AG10803 (cell line): ENCODE data around the gene IQCK.

ENCODE experiments used
- DNase-seq: peaks from one replicate; pipeline ENCODE4 v3.0.0; 2010; ENCODE audit warnings: low read depth
- H3K4me3 ChIP-seq: 2 replicates; pipeline ENCODE4 v1.5.1; 2011; ENCODE audit warnings: mild to moderate bottlenecking, low read length, control low read depth
- TF ChIP-seq, protein P1 (sequence below): conservative IDR thresholded peaks from 2 replicates; pipeline ENCODE4 v1.5.1; 2011; ENCODE audit warnings: mild to moderate bottlenecking, low read length, control low read depth, inconsistent platforms

Gene IQCK

GRCh38 chr16:19741354-19741753, 23.3 kb downstream of the IQCK start:
- TF ChIP-seq, protein P1, sequence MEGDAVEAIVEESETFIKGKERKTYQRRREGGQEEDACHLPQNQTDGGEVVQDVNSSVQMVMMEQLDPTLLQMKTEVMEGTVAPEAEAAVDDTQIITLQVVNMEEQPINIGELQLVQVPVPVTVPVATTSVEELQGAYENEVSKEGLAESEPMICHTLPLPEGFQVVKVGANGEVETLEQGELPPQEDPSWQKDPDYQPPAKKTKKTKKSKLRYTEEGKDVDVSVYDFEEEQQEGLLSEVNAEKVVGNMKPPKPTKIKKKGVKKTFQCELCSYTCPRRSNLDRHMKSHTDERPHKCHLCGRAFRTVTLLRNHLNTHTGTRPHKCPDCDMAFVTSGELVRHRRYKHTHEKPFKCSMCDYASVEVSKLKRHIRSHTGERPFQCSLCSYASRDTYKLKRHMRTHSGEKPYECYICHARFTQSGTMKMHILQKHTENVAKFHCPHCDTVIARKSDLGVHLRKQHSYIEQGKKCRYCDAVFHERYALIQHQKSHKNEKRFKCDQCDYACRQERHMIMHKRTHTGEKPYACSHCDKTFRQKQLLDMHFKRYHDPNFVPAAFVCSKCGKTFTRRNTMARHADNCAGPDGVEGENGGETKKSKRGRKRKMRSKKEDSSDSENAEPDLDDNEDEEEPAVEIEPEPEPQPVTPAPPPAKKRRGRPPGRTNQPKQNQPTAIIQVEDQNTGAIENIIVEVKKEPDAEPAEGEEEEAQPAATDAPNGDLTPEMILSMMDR = no peak
- no peak overlapping the region for H3K4me3 ChIP-seq
- no peak for DNase-seq

DNA sequence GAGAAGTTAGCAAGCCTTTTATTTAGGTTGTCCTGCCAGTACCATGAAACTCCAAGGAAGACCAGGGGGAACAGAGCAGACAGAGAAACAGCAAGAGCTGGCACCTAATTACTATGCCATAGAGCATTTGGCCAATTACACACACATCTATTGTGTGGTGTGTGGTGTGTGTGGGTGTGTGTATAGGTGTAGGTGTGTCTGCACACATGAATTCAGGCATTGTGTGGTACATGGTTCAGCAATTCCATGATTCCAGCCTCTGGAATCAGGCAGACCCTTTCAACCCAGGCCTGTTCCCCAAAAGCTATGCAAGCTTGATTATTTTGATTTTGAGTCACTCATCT, 25.7 kb downstream of the IQCK start:
- TF ChIP-seq, protein P1 = no peak
- no peak overlapping the region for H3K4me3 ChIP-seq
- DNase-seq = no peak

- TF ChIP-seq, protein P1 = no peak
- DNase-seq = no peak
- no peak overlapping the region for H3K4me3 ChIP-seq
Observed at GRCh38 chr16:19744670-19745069, 26.6 kb downstream of the IQCK start.

DNA sequence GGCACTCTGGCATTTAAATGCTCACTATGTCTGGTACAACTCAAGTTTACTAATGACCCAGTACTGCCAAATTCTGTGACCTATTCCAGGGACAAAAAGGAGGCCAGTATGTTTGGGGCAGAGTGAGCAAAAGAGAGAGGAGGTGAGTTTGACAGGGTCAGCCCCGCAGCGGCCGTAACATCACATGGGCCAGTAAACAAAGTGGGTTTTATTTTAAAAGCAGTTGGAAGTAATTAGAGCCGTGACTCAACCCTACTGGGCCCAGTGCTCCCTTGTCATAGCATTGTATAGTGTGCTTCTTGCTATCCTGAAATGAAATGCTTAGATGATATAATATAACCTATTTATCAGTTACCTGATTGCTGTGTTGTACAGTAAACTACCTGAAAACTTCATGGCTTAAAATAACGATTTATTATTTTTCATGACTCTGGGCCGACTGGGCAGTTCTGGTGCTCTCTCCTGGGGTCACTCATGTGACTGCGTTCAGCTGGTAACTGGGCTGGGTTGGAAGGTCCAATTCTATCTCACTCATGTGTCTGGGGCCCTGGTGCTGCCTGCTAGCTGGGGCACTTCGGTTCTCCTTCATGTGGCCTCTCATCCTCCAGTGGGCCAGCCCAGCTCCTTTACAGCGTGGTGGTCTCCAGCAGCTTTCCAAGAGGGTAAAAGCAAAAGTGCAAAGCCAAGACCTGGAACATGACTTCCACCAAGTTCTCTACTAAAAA, 27.4 kb downstream of the IQCK start:
- TF ChIP-seq, protein P1 = no peak
- H3K4me3 ChIP-seq = no peak overlapping the region
- DNase-seq = peak; percentile 18

DNA sequence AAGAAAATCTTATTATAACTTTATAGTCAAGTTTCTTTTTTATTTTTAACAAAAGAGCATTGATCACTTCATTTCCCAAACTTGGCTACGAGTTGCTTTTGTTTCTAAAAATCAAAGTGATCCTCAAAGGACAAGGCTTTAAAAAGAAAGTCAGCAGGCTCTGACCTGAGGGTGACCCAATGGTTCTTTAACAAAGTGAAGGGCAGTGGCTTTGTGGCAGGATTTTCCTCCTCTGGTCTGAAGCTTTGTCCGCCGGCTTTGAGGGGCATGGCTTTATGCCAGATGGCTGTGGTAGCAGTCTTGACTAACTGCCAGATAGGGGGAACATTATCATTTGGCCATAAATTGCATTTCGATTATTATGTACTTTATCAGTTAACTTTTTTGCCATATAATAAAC, 28.5 kb downstream of the IQCK start:
- TF ChIP-seq, protein P1 = no peak

DNA sequence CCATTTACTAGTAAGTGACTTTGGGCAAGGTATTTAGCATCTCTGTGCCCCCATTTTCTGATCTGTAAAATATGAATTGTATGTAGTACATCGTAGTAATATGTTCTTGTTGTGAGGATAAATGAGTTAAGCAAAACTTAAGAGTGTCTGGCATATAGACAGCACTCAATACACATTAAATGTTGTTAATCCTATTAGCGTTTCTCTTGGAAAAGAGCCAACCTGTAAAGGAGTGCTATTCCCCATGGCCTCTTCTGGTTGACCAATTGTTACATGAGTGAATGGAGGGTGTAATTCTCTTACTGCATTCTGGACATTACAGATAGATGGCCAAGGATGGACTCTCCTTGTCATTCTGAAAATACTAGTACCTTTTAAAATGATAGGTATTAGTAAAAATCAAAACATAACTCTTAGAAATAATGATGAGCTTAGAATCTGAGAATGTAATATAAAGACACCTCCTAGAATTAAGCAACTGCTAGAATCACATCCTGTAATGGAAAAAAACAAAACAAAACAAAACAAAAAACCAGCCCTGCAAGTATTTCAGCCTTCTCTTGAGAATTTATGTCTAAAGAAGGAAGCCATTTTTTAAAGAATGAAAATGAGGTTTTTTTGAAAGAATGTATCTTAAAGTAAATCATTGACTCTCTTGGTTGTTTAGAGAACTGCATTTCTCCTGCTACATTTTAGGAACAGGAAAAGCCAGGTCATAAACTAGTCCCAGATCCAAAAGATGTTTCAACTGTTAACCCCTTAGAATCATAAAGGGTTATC, 30.5 kb downstream of the IQCK start:
- TF ChIP-seq, protein P1 = no peak
- H3K4me3 ChIP-seq = no peak overlapping the region
- DNase-seq = no peak

More for the DNA sequence above, 28.5 kb downstream of the IQCK start:
- no peak overlapping the region for H3K4me3 ChIP-seq
- no peak for DNase-seq
